HG03565 (cell line): ENCODE results near the gene SORL1.

Source experiments
- ATAC-seq: cut with Tn5 transposase; IDR thresholded peaks from one replicate; pipeline ENCODE4 v1.9.1; 2021; ENCODE audit warnings: mild to moderate bottlenecking, moderate library complexity; ENCODE audit not compliant: unreplicated experiment

Gene SORL1

GRCh38 chr11:121530257-121530656 lies 78.1 kb downstream of the SORL1 start:
- ATAC-seq = no peak

- no peak for ATAC-seq
Observed at GRCh38 chr11:121533601-121534000, 81.5 kb downstream of the SORL1 start.

GRCh38 chr11:121534131-121535093 lies 82.3 kb downstream of the SORL1 start:
- no peak for ATAC-seq

GRCh38 chr11:121535129-121535796 lies 83.1 kb downstream of the SORL1 start:
- ATAC-seq = no peak

GRCh38 chr11:121536126-121536525 lies 84.0 kb downstream of the SORL1 start:
- ATAC-seq = no peak

- ATAC-seq = peak; percentile 65
Observed at GRCh38 chr11:121538054-121538453, 85.9 kb downstream of the SORL1 start.

GRCh38 chr11:121539000-121539399 lies 86.9 kb downstream of the SORL1 start:
- ATAC-seq = no peak

GRCh38 chr11:121540627-121541026 lies 88.5 kb downstream of the SORL1 start:
- ATAC-seq = no peak

GRCh38 chr11:121543836-121544380 lies 91.8 kb downstream of the SORL1 start:
- no peak for ATAC-seq

- ATAC-seq = no peak
Observed at GRCh38 chr11:121544956-121545355, 92.8 kb downstream of the SORL1 start.

GRCh38 chr11:121547574-121547973 lies 95.5 kb downstream of the SORL1 start:
- no peak for ATAC-seq

- no peak for ATAC-seq
Observed at GRCh38 chr11:121550247-121551030, 98.3 kb downstream of the SORL1 start.

- no peak for ATAC-seq
Observed at GRCh38 chr11:121551463-121551862, 99.3 kb downstream of the SORL1 start.

GRCh38 chr11:121552154-121552553 lies 100.0 kb downstream of the SORL1 start:
- ATAC-seq = no peak

GRCh38 chr11:121552644-121553043 lies 100.5 kb downstream of the SORL1 start:
- ATAC-seq = no peak

- ATAC-seq = no peak
Observed at GRCh38 chr11:121553389-121553788, 101.3 kb downstream of the SORL1 start.

- ATAC-seq = no peak
Observed at GRCh38 chr11:121553806-121554205, 101.7 kb downstream of the SORL1 start.

- no peak for ATAC-seq
Observed at GRCh38 chr11:121554552-121554951, 102.4 kb downstream of the SORL1 start.

GRCh38 chr11:121555121-121555520 lies 103.0 kb downstream of the SORL1 start:
- no peak for ATAC-seq

GRCh38 chr11:121556937-121557336 lies 104.8 kb downstream of the SORL1 start:
- ATAC-seq = no peak

GRCh38 chr11:121557348-121557747 lies 105.2 kb downstream of the SORL1 start:
- ATAC-seq = peak; percentile 91
